H1 (cell line): ENCODE measurements around the gene UBQLNL. TPM values are rescaled to one million over a fixed set of nuclear protein-coding genes. Genes with fewer than 3 reads are reported as not detected.

Source experiments
- CHD1 ChIP-seq: IDR thresholded peaks from 2 replicates; pipeline ENCODE4 v1.6.1; 2012; ENCODE audit warnings: low read depth, low read length, improper control_type of control experiment
- CHD7 ChIP-seq: fragments of 300-600 bp; sonication (generic); IDR thresholded peaks from 2 replicates; pipeline ENCODE4 v1.7.1; 2012; ENCODE audit warnings: low read length, moderate library complexity, mild to moderate bottlenecking, inconsistent platforms; ENCODE audit not compliant: insufficient replicate concordance
- CREB1 ChIP-seq: IDR thresholded peaks from 2 replicates; pipeline ENCODE4 v1.6.1; 2012; ENCODE audit warnings: inconsistent platforms
- EGR1 ChIP-seq: IDR thresholded peaks from 2 replicates; pipeline ENCODE4 v1.6.1; 2011; ENCODE audit warnings: low read depth, low read length, borderline replicate concordance
- TEAD4 ChIP-seq: IDR thresholded peaks from 2 replicates; pipeline ENCODE4 v1.6.1; 2012; ENCODE audit warnings: low read depth, low read length, inconsistent platforms, mixed read lengths
- polyA plus RNA-seq, 7 experiments: library from polyadenylated mRNA; depleted of rRNA in 3 of 7; stranded (reverse) in 5 of 7; unstranded in 2 of 7; fragments of >200 nt in 5 of 7; fragments of 200-250 nt in 2 of 7; gene quantifications; 1 replicate in 5 of 7; 2 replicates in 1 of 7; 4 replicates in 1 of 7; pipeline versions ENCODE4 v1.2.1 to v1.2.3, GENCODE V29; 2011 to 2013; ENCODE audit warnings: missing spikeins in 2 of 7, mixed read lengths in 2 of 7
- total RNA-seq: library from RNA; stranded (reverse); fragmentation: NEBNext Ultra II Directional; extraction: Animal tissue kit (Norgen Biotek cat#: 25700); gene quantifications from 2 replicates; pipeline ENCODE4 v1.2.1, GENCODE V29; 2021
- TF ChIP-seq, protein P1 (sequence below): IDR thresholded peaks from 2 replicates; pipeline ENCODE4 v1.6.1; 2012; ENCODE audit warnings: inconsistent platforms
- TF ChIP-seq, protein P2 (sequence below): IDR thresholded peaks from 2 replicates; pipeline ENCODE4 v1.6.1; 2012; ENCODE audit warnings: low read length, inconsistent platforms

UBQLNL gene
- total and polyA plus RNA-seq, 2 of the 8 experiments (the other 6 are each of a cell fraction or from before 2014, with no cell fraction given), result 0.35 TPM; not detected in 1

GRCh38 chr11:5507933-5508305 is 8.6 kb downstream of the UBQLNL start (continued):
- TF ChIP-seq CHD7, result no peak
- TF ChIP-seq CHD1, result no peak
- TF ChIP-seq, protein P1, sequence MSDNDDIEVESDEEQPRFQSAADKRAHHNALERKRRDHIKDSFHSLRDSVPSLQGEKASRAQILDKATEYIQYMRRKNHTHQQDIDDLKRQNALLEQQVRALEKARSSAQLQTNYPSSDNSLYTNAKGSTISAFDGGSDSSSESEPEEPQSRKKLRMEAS, result no peak
- TF ChIP-seq TEAD4, result no peak
- TF ChIP-seq CREB1, result no peak
- TF ChIP-seq, protein P2, sequence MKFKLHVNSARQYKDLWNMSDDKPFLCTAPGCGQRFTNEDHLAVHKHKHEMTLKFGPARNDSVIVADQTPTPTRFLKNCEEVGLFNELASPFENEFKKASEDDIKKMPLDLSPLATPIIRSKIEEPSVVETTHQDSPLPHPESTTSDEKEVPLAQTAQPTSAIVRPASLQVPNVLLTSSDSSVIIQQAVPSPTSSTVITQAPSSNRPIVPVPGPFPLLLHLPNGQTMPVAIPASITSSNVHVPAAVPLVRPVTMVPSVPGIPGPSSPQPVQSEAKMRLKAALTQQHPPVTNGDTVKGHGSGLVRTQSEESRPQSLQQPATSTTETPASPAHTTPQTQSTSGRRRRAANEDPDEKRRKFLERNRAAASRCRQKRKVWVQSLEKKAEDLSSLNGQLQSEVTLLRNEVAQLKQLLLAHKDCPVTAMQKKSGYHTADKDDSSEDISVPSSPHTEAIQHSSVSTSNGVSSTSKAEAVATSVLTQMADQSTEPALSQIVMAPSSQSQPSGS, result no peak
- TF ChIP-seq EGR1, result no peak
